ENCODE data around the gene LUM. TPM values are rescaled to one million over a fixed set of nuclear protein-coding genes. Genes with fewer than 3 reads are reported as not detected.

Gene LUM
- polyA plus RNA-seq, 1 of the 3 experiments (the other 2 are of a cell fraction), result 30.6 TPM

DNA sequence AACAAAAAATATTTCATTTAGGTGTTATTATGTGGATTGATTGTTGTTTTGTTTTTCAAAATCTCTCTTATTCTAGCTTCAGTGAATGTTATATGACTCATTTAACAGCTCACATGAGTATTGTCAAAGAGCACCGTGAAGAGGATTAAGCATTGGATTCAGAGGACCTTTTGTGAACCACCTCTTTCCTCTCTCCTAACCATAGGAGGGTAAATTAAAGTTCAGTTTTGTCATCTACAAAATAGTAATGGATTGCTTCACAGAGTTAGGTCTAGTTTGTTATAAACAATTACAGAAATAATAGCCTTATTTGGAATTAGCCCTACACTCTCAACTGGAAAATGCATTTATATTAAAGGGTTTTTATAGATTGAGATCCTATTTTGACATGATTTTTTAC, 52.5 kb downstream of the LUM start:
- DNase-seq, result no peak
- H3K4me3 ChIP-seq (ENCODE audit: low read depth in 2 of 2, low read length in 1 of 2), result no peak overlapping the region
- H3K27me3 ChIP-seq (ENCODE audit: insufficient read depth), result no peaks in the 10 kb centered on the region
- WGBS (ENCODE audit: low lambda C conversion rate), result 80% methylated on average over 1 of the region's 1 CpG
- no peak overlapping the region for H3K9ac ChIP-seq
- TF ChIP-seq SIN3A (IDR thresholded peaks at IDR 0.05; ENCODE audit: borderline replicate concordance, low read depth, low read length) (no peak), NRF1 (IDR thresholded peaks at IDR 0.05; ENCODE audit: low read depth, low read length) (no peak), EZH2phosphoT487 (IDR thresholded peaks at IDR 0.05; ENCODE audit: borderline replicate concordance, low read depth) (no peak), YY1 (IDR thresholded peaks at IDR 0.05; ENCODE audit: low read depth) (no peak), GATA2 (CRISPR knock-in tag; IDR thresholded peaks at IDR 0.05) (no peak), TCF12 (IDR thresholded peaks at IDR 0.05) (no peak), EP300 (IDR thresholded peaks at IDR 0.05; ENCODE audit: borderline replicate concordance in 1 of 2, low read depth in 1 of 2, low read length in 1 of 2) (no peak), RXRA (IDR thresholded peaks at IDR 0.05; ENCODE audit: borderline replicate concordance, low read depth) (no peak), TEAD4 (IDR thresholded peaks at IDR 0.05; ENCODE audit: borderline replicate concordance, insufficient read depth) (no peak), RCOR1 (IDR thresholded peaks at IDR 0.05; ENCODE audit: low read length) (no peak), RFX5 (IDR thresholded peaks at IDR 0.05; ENCODE audit: low read length) (no peak), ELF1 (IDR thresholded peaks at IDR 0.05) (no peak), FOXM1 (IDR thresholded peaks at IDR 0.05; ENCODE audit: low read depth) (no peak), MXI1 (IDR thresholded peaks at IDR 0.05; ENCODE audit: low read depth, low read length) (no peak)
- TF ChIP-seq, protein P1, sequence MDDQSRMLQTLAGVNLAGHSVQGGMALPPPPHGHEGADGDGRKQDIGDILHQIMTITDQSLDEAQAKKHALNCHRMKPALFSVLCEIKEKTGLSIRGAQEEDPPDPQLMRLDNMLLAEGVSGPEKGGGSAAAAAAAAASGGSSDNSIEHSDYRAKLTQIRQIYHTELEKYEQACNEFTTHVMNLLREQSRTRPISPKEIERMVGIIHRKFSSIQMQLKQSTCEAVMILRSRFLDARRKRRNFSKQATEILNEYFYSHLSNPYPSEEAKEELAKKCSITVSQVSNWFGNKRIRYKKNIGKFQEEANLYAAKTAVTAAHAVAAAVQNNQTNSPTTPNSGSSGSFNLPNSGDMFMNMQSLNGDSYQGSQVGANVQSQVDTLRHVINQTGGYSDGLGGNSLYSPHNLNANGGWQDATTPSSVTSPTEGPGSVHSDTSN (IDR thresholded peaks at IDR 0.05), result no peak
- TF ChIP-seq, protein P2, sequence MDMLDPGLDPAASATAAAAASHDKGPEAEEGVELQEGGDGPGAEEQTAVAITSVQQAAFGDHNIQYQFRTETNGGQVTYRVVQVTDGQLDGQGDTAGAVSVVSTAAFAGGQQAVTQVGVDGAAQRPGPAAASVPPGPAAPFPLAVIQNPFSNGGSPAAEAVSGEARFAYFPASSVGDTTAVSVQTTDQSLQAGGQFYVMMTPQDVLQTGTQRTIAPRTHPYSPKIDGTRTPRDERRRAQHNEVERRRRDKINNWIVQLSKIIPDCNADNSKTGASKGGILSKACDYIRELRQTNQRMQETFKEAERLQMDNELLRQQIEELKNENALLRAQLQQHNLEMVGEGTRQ (IDR thresholded peaks at IDR 0.05; ENCODE audit: borderline replicate concordance, low read depth, low read length), result no peak
- TF ChIP-seq, protein P3, sequence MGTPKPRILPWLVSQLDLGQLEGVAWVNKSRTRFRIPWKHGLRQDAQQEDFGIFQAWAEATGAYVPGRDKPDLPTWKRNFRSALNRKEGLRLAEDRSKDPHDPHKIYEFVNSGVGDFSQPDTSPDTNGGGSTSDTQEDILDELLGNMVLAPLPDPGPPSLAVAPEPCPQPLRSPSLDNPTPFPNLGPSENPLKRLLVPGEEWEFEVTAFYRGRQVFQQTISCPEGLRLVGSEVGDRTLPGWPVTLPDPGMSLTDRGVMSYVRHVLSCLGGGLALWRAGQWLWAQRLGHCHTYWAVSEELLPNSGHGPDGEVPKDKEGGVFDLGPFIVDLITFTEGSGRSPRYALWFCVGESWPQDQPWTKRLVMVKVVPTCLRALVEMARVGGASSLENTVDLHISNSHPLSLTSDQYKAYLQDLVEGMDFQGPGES (IDR thresholded peaks at IDR 0.05; ENCODE audit: low read depth, low read length), result no peak
- no peaks in the 10 kb centered on the region for H3K79me2 ChIP-seq (ENCODE audit: insufficient read depth)
- no peaks in the 10 kb centered on the region for H3K9me2 ChIP-seq
- no peak overlapping the region for H3K4me2 ChIP-seq
- no peaks in the 10 kb centered on the region for H3K9me3 ChIP-seq
- H3K36me3 ChIP-seq (replicated peaks in 1 of 2; ENCODE audit: control insufficient read depth in 1 of 2, insufficient read depth in 2 of 2, low read length in 1 of 2), result no peaks in the 10 kb centered on the region
- CTCF ChIA-PET, result no interaction called here
- no peaks in the 10 kb centered on the region for H3K4me1 ChIP-seq (ENCODE audit: control insufficient read depth in 1 of 2, insufficient read depth in 2 of 2, low read depth in 1 of 2, low read length in 1 of 2)
- no peak overlapping the region for H2AFZ ChIP-seq (ENCODE audit: low read depth)
- H3K27ac ChIP-seq (ENCODE audit: low read depth in 2 of 2, low read length in 1 of 2), result no peak overlapping the region
- no peaks in the 10 kb centered on the region for H3F3A ChIP-seq (replicated peaks; ENCODE audit: insufficient read depth)
- POLR2A ChIA-PET, result no interaction called here
- no peaks in the 10 kb centered on the region for H4K20me1 ChIP-seq (ENCODE audit: insufficient read depth)
